Fibroblast of lung (primary cell): ENCODE measurements around the gene DDTL.

ENCODE experiments used
- EZH2 ChIP-seq: IDR thresholded peaks from 2 replicates; pipeline ENCODE4 v1.5.1; 2012; ENCODE audit warnings: low read length, control low read depth, mild to moderate bottlenecking; ENCODE audit errors: missing control alignments
- TF ChIP-seq, protein P1 (sequence below), 2 donors: IDR thresholded peaks in 1 of 2; conservative IDR thresholded peaks in 1 of 2; 1 replicate in 1 of 2; 2 replicates in 1 of 2; pipeline ENCODE4 v1.5.1; 2011 to 2012; ENCODE audit warnings: low read length in 2 of 2, control low read depth in 1 of 2, inconsistent platforms in 1 of 2, low read depth in 1 of 2, mild to moderate bottlenecking in 1 of 2

GRCh38 chr22:24008022-24008283 is 41.3 kb downstream of the DDTL start:
- TF ChIP-seq, protein P1, sequence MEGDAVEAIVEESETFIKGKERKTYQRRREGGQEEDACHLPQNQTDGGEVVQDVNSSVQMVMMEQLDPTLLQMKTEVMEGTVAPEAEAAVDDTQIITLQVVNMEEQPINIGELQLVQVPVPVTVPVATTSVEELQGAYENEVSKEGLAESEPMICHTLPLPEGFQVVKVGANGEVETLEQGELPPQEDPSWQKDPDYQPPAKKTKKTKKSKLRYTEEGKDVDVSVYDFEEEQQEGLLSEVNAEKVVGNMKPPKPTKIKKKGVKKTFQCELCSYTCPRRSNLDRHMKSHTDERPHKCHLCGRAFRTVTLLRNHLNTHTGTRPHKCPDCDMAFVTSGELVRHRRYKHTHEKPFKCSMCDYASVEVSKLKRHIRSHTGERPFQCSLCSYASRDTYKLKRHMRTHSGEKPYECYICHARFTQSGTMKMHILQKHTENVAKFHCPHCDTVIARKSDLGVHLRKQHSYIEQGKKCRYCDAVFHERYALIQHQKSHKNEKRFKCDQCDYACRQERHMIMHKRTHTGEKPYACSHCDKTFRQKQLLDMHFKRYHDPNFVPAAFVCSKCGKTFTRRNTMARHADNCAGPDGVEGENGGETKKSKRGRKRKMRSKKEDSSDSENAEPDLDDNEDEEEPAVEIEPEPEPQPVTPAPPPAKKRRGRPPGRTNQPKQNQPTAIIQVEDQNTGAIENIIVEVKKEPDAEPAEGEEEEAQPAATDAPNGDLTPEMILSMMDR (conservative IDR thresholded peaks at IDR 0.05 in 1 of 2, IDR thresholded peaks at IDR 0.05 in 1 of 2; ENCODE audit: low read depth in 1 of 2, low read length in 2 of 2), result no peak
- no peak for TF ChIP-seq EZH2
